Measurements from ENCODE around the gene ZDBF2.
A peak's percentile ranks its signal among the peaks of the same experiment; 100 is the strongest.

DNA sequence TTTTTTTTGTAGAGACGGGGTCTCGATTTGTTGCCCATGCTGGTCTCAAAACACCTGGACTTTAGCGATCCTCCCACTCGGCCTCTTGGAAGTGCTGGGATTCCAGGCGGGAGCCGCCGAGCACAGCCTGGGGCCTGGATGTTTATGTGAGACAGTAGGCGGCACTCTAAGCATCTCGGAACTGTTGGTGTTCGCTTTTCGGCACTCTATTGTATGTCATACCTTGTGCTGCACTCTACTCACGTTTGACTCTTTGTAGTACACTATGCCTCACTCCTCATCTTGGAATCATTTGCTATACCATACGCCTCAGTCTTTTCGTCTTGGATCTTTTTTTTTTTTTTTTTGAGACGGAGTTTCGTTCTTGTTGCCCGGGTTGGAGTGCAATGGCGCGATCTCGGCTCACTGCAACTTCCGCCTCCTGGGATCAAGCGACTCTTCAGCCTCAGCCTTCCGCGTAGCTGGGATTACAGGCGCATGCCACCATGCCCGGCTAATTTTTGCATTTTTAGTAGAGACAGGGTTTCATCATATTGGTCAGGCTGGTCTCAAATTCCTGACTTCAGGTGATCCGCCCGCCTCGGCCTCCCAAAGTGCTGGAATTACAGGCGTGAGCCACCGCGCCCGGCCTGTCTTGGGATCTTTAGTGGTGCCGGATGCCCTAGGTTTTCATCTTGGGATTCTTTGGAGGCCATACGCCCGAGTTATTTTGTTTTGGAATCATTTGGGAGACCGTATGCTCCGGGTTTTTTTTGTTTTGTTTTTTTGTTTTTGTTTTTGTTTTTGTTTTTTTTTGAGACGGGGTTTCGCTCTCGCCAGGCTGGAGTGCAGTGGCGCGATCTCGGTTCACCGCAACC, 24.2 kb upstream of the ZDBF2 start:
- TF ChIP-seq, protein P1, sequence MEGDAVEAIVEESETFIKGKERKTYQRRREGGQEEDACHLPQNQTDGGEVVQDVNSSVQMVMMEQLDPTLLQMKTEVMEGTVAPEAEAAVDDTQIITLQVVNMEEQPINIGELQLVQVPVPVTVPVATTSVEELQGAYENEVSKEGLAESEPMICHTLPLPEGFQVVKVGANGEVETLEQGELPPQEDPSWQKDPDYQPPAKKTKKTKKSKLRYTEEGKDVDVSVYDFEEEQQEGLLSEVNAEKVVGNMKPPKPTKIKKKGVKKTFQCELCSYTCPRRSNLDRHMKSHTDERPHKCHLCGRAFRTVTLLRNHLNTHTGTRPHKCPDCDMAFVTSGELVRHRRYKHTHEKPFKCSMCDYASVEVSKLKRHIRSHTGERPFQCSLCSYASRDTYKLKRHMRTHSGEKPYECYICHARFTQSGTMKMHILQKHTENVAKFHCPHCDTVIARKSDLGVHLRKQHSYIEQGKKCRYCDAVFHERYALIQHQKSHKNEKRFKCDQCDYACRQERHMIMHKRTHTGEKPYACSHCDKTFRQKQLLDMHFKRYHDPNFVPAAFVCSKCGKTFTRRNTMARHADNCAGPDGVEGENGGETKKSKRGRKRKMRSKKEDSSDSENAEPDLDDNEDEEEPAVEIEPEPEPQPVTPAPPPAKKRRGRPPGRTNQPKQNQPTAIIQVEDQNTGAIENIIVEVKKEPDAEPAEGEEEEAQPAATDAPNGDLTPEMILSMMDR (optimal IDR thresholded peaks at IDR 0.05 in 1 of 3, IDR thresholded peaks at IDR 0.05 in 1 of 3, conservative IDR thresholded peaks at IDR 0.05 in 1 of 3; ENCODE audit: extremely low read depth in 1 of 3, insufficient read depth in 2 of 3, low read length in 3 of 3) = peak in 1 of 3 experiments; percentile 49
- TF ChIP-seq EZH2 (IDR thresholded peaks at IDR 0.05; ENCODE audit: low read length) = no peak

Measured in keratinocyte (primary cell).